GM10266 (cell line): ENCODE results near the gene LHX6.

Source experiments
- DNase-seq: peaks from one replicate; pipeline ENCODE4 v3.0.0; 2012; ENCODE audit errors: extremely low spot score
- CTCF ChIP-seq: IDR thresholded peaks from 2 replicates; pipeline ENCODE4 v1.5.1; 2012; ENCODE audit warnings: mild to moderate bottlenecking, low read depth; ENCODE audit not compliant: control insufficient read depth, insufficient read depth; ENCODE audit errors: missing control alignments

Gene LHX6

GRCh38 chr9:122191584-122191983 is 37.2 kb downstream of the LHX6 start:
- no peak for DNase-seq
- no peak for TF ChIP-seq CTCF

GRCh38 chr9:122190597-122191381 is 38.0 kb downstream of the LHX6 start:
- no peak for DNase-seq
- no peak for TF ChIP-seq CTCF

GRCh38 chr9:122188369-122188768 is 40.4 kb downstream of the LHX6 start:
- DNase-seq = no peak
- no peak for TF ChIP-seq CTCF

GRCh38 chr9:122186777-122187470 is 41.8 kb downstream of the LHX6 start:
- TF ChIP-seq CTCF = no peak
- DNase-seq = no peak

- DNase-seq = no peak
- TF ChIP-seq CTCF = no peak
These were observed 42.5 kb downstream of the LHX6 start for GRCh38 chr9:122186301-122186700.

GRCh38 chr9:122184551-122184950 is 44.2 kb downstream of the LHX6 start:
- no peak for TF ChIP-seq CTCF
- DNase-seq = no peak

- no peak for TF ChIP-seq CTCF
- DNase-seq = no peak
These were observed 45.3 kb downstream of the LHX6 start for GRCh38 chr9:122183501-122183900.
